Measurements from ENCODE around the gene CNN2. TPM values are rescaled to one million over a fixed set of nuclear protein-coding genes. Genes with fewer than 3 reads are reported as not detected.

CNN2 gene
- total RNA-seq, 1 experiment from 2014 or later, result 524 TPM

DNA sequence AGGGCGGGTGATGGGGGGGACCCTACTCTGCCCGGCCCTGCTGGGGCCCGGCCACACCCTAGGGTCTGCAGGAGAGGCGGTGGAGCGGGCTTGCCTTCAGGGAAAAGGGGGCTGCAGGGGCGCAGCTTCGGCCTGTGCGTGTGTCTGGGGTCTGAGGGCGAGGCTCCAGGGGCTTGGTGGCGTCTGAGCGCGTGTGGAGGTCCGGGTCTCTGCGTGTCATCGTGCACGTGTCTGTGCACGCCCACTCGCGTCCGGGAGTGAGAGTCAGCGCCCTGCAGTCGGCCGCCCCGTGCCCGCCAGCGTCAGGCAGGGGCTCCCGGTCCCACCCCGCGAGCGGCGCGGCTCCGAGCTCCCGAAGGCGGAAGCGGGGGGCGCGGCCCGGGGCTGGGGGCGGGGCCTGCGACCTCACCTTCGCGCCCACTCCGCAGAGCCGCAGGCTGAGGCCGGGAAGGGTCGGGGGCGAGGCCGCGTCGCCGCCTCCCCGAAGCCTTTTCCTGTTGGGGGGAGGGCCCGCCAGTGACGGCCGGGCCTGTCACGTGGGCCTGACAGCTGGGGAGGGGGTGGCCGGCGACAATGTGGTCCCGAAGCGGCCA, 40.4 kb downstream of the CNN2 start, which contains the start of gene ARHGAP45:
ARHGAP45 (plus strand) TSS at position 420 of the 593 bp plus-strand sequence. CDS start 239 bp downstream, outside the sequence.
- H2BK12ac ChIP-seq (ENCODE audit: insufficient read length, low read depth, low read length), result no peak within 1 kb of the TSS
- no peaks in the 10 kb centered on the region; the same call in 1 of the 2 replicates for H3K27me3 ChIP-seq (ENCODE audit: insufficient read depth, low read length)
- no peak within 1 kb of the TSS for H3K4ac ChIP-seq (ENCODE audit: low read depth, low read length)
- no peak within 1 kb of the TSS for H2BK20ac ChIP-seq (ENCODE audit: low read depth, low read length, poor library complexity, severe bottlenecking)
- Mint-ChIP-seq H3K27ac (no peak within 1 kb of the TSS), H3K4me1 (peaks cover 14 to 35% of the 10 kb centered on the region in 2 experiments), H3K36me3 (ENCODE audit: insufficient read depth in 1 of 3, low read depth in 3 of 3) (no peaks in the 10 kb centered on the region), H3K9me3 (no peaks in the 10 kb centered on the region), H3K27me3 (ENCODE audit: low read depth) (peaks cover 44% of the 10 kb centered on the region), H3K4me3 (peak within 1 kb of the TSS; percentile 53 to 76)
- no peaks in the 10 kb centered on the region for H3K79me1 ChIP-seq (ENCODE audit: insufficient read depth, low read depth, low read length, poor library complexity, severe bottlenecking)
- TF ChIP-seq, protein P1, sequence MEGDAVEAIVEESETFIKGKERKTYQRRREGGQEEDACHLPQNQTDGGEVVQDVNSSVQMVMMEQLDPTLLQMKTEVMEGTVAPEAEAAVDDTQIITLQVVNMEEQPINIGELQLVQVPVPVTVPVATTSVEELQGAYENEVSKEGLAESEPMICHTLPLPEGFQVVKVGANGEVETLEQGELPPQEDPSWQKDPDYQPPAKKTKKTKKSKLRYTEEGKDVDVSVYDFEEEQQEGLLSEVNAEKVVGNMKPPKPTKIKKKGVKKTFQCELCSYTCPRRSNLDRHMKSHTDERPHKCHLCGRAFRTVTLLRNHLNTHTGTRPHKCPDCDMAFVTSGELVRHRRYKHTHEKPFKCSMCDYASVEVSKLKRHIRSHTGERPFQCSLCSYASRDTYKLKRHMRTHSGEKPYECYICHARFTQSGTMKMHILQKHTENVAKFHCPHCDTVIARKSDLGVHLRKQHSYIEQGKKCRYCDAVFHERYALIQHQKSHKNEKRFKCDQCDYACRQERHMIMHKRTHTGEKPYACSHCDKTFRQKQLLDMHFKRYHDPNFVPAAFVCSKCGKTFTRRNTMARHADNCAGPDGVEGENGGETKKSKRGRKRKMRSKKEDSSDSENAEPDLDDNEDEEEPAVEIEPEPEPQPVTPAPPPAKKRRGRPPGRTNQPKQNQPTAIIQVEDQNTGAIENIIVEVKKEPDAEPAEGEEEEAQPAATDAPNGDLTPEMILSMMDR (conservative IDR thresholded peaks at IDR 0.05), result no peak
- no peak within 1 kb of the TSS for H2AK5ac ChIP-seq (ENCODE audit: insufficient read length, low read length)
- no peak within 1 kb of the TSS for H3K23ac ChIP-seq (ENCODE audit: insufficient read length, low read depth, low read length)
- no peak within 1 kb of the TSS for H2AFZ ChIP-seq (ENCODE audit: low read length)
- H4K20me1 ChIP-seq (ENCODE audit: control insufficient read depth, insufficient read depth, insufficient read length), result no peaks in the 10 kb centered on the region
- no peaks in the 10 kb centered on the region for H3K9me3 ChIP-seq (ENCODE audit: control insufficient read depth, low read depth, low read length)
- no peak for DNase-seq
- no peak within 1 kb of the TSS for H3T11ph ChIP-seq (ENCODE audit: low read length)
- no peak within 1 kb of the TSS for H4K5ac ChIP-seq (ENCODE audit: insufficient read length, low read depth, low read length)
- H3K14ac ChIP-seq (ENCODE audit: insufficient read depth, low read length), result no peak within 1 kb of the TSS; the same call in 1 of the 2 replicates
- H3K23me2 ChIP-seq (ENCODE audit: insufficient read length, low read depth, low read length, poor library complexity, severe bottlenecking), result peaks cover 25% of the 10 kb centered on the region
- no peaks in the 10 kb centered on the region for H3K79me2 ChIP-seq (ENCODE audit: insufficient read depth, low read length)
- H2BK15ac ChIP-seq (ENCODE audit: low read depth, low read length), result no peak within 1 kb of the TSS
- no peak within 1 kb of the TSS for H3K56ac ChIP-seq (ENCODE audit: insufficient read length, low read depth, low read length)
- no peak within 1 kb of the TSS for H4K91ac ChIP-seq (ENCODE audit: insufficient read length, low read depth, low read length)
- H3K4me2 ChIP-seq (ENCODE audit: insufficient read depth, insufficient read length, low read length), result peak within 1 kb of the TSS; percentile 32
- H3K27ac ChIP-seq (ENCODE audit: insufficient read length, low read depth, low read length), result no peak within 1 kb of the TSS
- H2BK120ac ChIP-seq (ENCODE audit: low read depth, low read length, poor library complexity, severe bottlenecking), result no peak within 1 kb of the TSS
- no peak within 1 kb of the TSS for H2BK5ac ChIP-seq (ENCODE audit: insufficient read length, low read length)
- no peak within 1 kb of the TSS for H4K8ac ChIP-seq (replicated peaks; ENCODE audit: insufficient read length, low read depth, low read length)
- H3K9ac ChIP-seq (ENCODE audit: extremely low read depth, insufficient read length, low read length), result no peak within 1 kb of the TSS
- peaks cover 5% of the 10 kb centered on the region; the same call in 1 of the 2 replicates for H3K4me1 ChIP-seq (ENCODE audit: insufficient read depth, low read length)
- WGBS (ENCODE audit: extremely low coverage, insufficient read length, low lambda C conversion rate), result no CpG with 5 or more reads among the region's 61 CpGs
- H3K18ac ChIP-seq (ENCODE audit: insufficient read length, low read depth, low read length), result no peak within 1 kb of the TSS

All from H9 (cell line).